ENCODE results near the gene VWA1.
"Not testable (repeated sequence)": the region's sequence is repeated elsewhere in the genome, so short reads cannot be mapped to it uniquely, and the experiment has no call there.

The VWA1 gene

GRCh38 chr1:1479547-1480487, 44.3 kb downstream of the VWA1 start:
- no peak for TF ChIP-seq CTCF (conservative IDR thresholded peaks at IDR 0.05; ENCODE audit: low read depth, low read length)
- DNase-seq (ENCODE audit: low read depth) = no peak
- no peak overlapping the region for H3K4me3 ChIP-seq (ENCODE audit: low read length)

- not testable (repeated sequence) for DNase-seq (ENCODE audit: low read depth); H3K4me3 ChIP-seq (ENCODE audit: low read length)
Measured at GRCh38 chr1:1480488-1480867, 45.0 kb downstream of the VWA1 start.

GRCh38 chr1:1481811-1482210, 46.3 kb downstream of the VWA1 start:
- H3K4me3 ChIP-seq (ENCODE audit: low read length) = not testable (repeated sequence)

GRCh38 chr1:1482856-1483255, 47.4 kb downstream of the VWA1 start:
- DNase-seq (ENCODE audit: low read depth) = no peak
- TF ChIP-seq CTCF (conservative IDR thresholded peaks at IDR 0.05; ENCODE audit: low read depth, low read length) = no peak
- H3K4me3 ChIP-seq (ENCODE audit: low read length) = no peak overlapping the region

More at GRCh38 chr1:1481811-1482210, 46.3 kb downstream of the VWA1 start:
- DNase-seq (ENCODE audit: low read depth) = not testable (repeated sequence)

- TF ChIP-seq CTCF (conservative IDR thresholded peaks at IDR 0.05; ENCODE audit: low read depth, low read length) = no peak
- no peak overlapping the region for H3K4me3 ChIP-seq (ENCODE audit: low read length)
- DNase-seq (ENCODE audit: low read depth) = no peak
Measured at GRCh38 chr1:1483714-1484113, 48.2 kb downstream of the VWA1 start.

- H3K4me3 ChIP-seq (ENCODE audit: low read length); DNase-seq (ENCODE audit: low read depth): not testable (repeated sequence)
Measured at GRCh38 chr1:1484976-1485750, 49.7 kb downstream of the VWA1 start.

- H3K4me3 ChIP-seq (ENCODE audit: low read length); DNase-seq (ENCODE audit: low read depth): not testable (repeated sequence)
Measured at GRCh38 chr1:1485755-1486317, 50.3 kb downstream of the VWA1 start.

GRCh38 chr1:1487701-1488100, 52.2 kb downstream of the VWA1 start:
- TF ChIP-seq CTCF (conservative IDR thresholded peaks at IDR 0.05; ENCODE audit: low read depth, low read length) = no peak
- DNase-seq (ENCODE audit: low read depth) = no peak
- H3K4me3 ChIP-seq (ENCODE audit: low read length) = no peak overlapping the region

GRCh38 chr1:1489231-1489630, 53.7 kb downstream of the VWA1 start:
- H3K4me3 ChIP-seq (ENCODE audit: low read length) = no peak overlapping the region
- no peak for TF ChIP-seq CTCF (conservative IDR thresholded peaks at IDR 0.05; ENCODE audit: low read depth, low read length)
- DNase-seq (ENCODE audit: low read depth) = no peak
